Smooth muscle cell (in vitro differentiated cells): ENCODE data around the gene TRABD2B. TPM values are rescaled to one million over a fixed set of nuclear protein-coding genes. Genes with fewer than 3 reads are reported as not detected.

Source experiments
- DNase-seq: peaks from one replicate; lab custom pipeline; 2025; ENCODE audit not compliant: unreplicated experiment; lab: John Stamatoyannopoulos, UW
- H2AFZ ChIP-seq: fragments of 200-600 bp; sonication (generic); 2 replicates; pipeline ENCODE4 v1.6.0; 2016; ENCODE audit warnings: antibody characterized with exemption, low read depth, mild to moderate bottlenecking
- H3F3A ChIP-seq: fragments of 200-600 bp; sonication (generic); 2 replicates; pipeline ENCODE4 v1.6.0; 2017; ENCODE audit warnings: antibody characterized with exemption, low read depth
- H3K27ac ChIP-seq: fragments of 200-600 bp; sonication (generic); 2 replicates; pipeline ENCODE4 v1.5.1; 2016; ENCODE audit warnings: low read depth, mild to moderate bottlenecking
- H3K27me3 ChIP-seq: fragments of 200-600 bp; sonication (generic); 2 replicates; pipeline ENCODE4 v1.6.1; 2016; ENCODE audit warnings: low read depth, mild to moderate bottlenecking
- H3K36me3 ChIP-seq: fragments of 200-600 bp; sonication (generic); 2 replicates; pipeline ENCODE4 v1.5.1; 2016; ENCODE audit warnings: low read depth
- H3K4me1 ChIP-seq: fragments of 200-600 bp; sonication (generic); 2 replicates; pipeline ENCODE4 v1.5.1; 2016; ENCODE audit warnings: low read depth
- H3K4me2 ChIP-seq: fragments of 200-600 bp; sonication (generic); 2 replicates; pipeline ENCODE4 v1.6.0; 2016; ENCODE audit warnings: mild to moderate bottlenecking
- H3K4me3 ChIP-seq: fragments of 200-600 bp; sonication (generic); 2 replicates; pipeline ENCODE4 v1.5.1; 2016; ENCODE audit warnings: mild to moderate bottlenecking
- H3K79me2 ChIP-seq: fragments of 200-600 bp; sonication (generic); 2 replicates; pipeline ENCODE4 v1.6.0; 2016; ENCODE audit warnings: low read depth, mild to moderate bottlenecking
- H3K9ac ChIP-seq: fragments of 200-600 bp; sonication (generic); 2 replicates; pipeline ENCODE4 v1.6.0; 2016; ENCODE audit warnings: low read depth
- H3K9me3 ChIP-seq: fragments of 200-600 bp; sonication (generic); replicated peaks from 2 replicates; pipeline ENCODE4 v1.5.1; 2016; ENCODE audit warnings: low read depth
- H4K20me1 ChIP-seq: fragments of 200-600 bp; sonication (generic); 2 replicates; pipeline ENCODE4 v1.6.0; 2016; ENCODE audit warnings: low read depth
- CTCF ChIP-seq: fragments of 200-600 bp; sonication (generic); IDR thresholded peaks from 2 replicates; pipeline ENCODE4 v1.5.1; 2017; ENCODE audit warnings: borderline replicate concordance, mild to moderate bottlenecking, antibody characterized with exemption; ENCODE audit not compliant: insufficient read depth, poor library complexity, severe bottlenecking
- WGBS: methylation state at CpG from one replicate; pipeline ENCODE4 v1.1.7; 2016; ENCODE audit warnings: low lambda C conversion rate; 5-methylcytosine and 5-hydroxymethylcytosine counted together
- polyA plus RNA-seq: library from polyadenylated mRNA; unstranded; fragments of >200 nt; fragmentation: Nextera tagmentation; extraction: Ambion mirVana; gene quantifications from 2 replicates; pipeline ENCODE4 v1.2.1, GENCODE V29; 2016
- total RNA-seq: library from RNA; depleted of rRNA; stranded (reverse); fragments of >200 nt; gene quantifications from 2 replicates; pipeline ENCODE4 v1.2.3, GENCODE V29; 2014

TRABD2B gene
- total and polyA plus RNA-seq, 2 experiments from 2014 or later, result 0.94 to 4.9 TPM

- no peaks in the 10 kb centered on the region for H3K27me3 ChIP-seq
- H3K9ac ChIP-seq, result no peak overlapping the region
- no peak for TF ChIP-seq CTCF
- peaks cover 68% of the 10 kb centered on the region for H4K20me1 ChIP-seq
- H3K79me2 ChIP-seq, result peaks cover 9% of the 10 kb centered on the region
- no peak overlapping the region for H3K4me2 ChIP-seq
- H2AFZ ChIP-seq, result no peak overlapping the region
- H3F3A ChIP-seq, result no peaks in the 10 kb centered on the region
- no peaks in the 10 kb centered on the region for H3K4me1 ChIP-seq
- DNase-seq, result no peak
- 95% methylated on average over 2 of the region's 2 CpGs for WGBS
- H3K27ac ChIP-seq, result no peak overlapping the region
- no peak overlapping the region for H3K4me3 ChIP-seq
- no peaks in the 10 kb centered on the region for H3K36me3 ChIP-seq
- H3K9me3 ChIP-seq, result no peaks in the 10 kb centered on the region
Measured at GRCh38 chr1:47971385-47972160, 25.6 kb downstream of the TRABD2B start.

GRCh38 chr1:47970882-47971281 lies 26.3 kb downstream of the TRABD2B start:
- Histone ChIP-seq H3K79me2 (peaks cover 9% of the 10 kb centered on the region), H4K20me1 (peaks cover 68% of the 10 kb centered on the region)

GRCh38 chr1:47969478-47969877 lies 27.7 kb downstream of the TRABD2B start:
- Histone ChIP-seq H3K79me2 (peaks cover 9% of the 10 kb centered on the region), H3K4me3 (no peak overlapping the region), H3K36me3 (no peaks in the 10 kb centered on the region), H3F3A (no peaks in the 10 kb centered on the region), H3K9ac (no peak overlapping the region), H2AFZ (no peak overlapping the region), H3K9me3 (no peaks in the 10 kb centered on the region), H3K27me3 (no peaks in the 10 kb centered on the region), H3K4me2 (no peak overlapping the region), H4K20me1 (peaks cover 63% of the 10 kb centered on the region), H3K27ac (no peak overlapping the region), H3K4me1 (no peaks in the 10 kb centered on the region)
- TF ChIP-seq CTCF, result no peak
- 92% methylated on average over 3 of the region's 3 CpGs for WGBS
- no peak for DNase-seq

More at GRCh38 chr1:47970882-47971281, 26.3 kb downstream of the TRABD2B start:
- H3K27me3 ChIP-seq, result no peaks in the 10 kb centered on the region
- 89% methylated on average over 3 of the region's 3 CpGs for WGBS
- no peak for DNase-seq
- no peaks in the 10 kb centered on the region for H3K4me1 ChIP-seq
- no peaks in the 10 kb centered on the region for H3K9me3 ChIP-seq
- no peaks in the 10 kb centered on the region for H3F3A ChIP-seq
- H3K9ac ChIP-seq, result no peak overlapping the region
- no peak overlapping the region for H3K27ac ChIP-seq
- no peak overlapping the region for H3K4me3 ChIP-seq
- H3K4me2 ChIP-seq, result no peak overlapping the region
- H3K36me3 ChIP-seq, result no peaks in the 10 kb centered on the region
- no peak overlapping the region for H2AFZ ChIP-seq
- TF ChIP-seq CTCF, result no peak

GRCh38 chr1:47968556-47968888 lies 28.7 kb downstream of the TRABD2B start:
- 98% methylated on average over 3 of the region's 3 CpGs for WGBS
- no peaks in the 10 kb centered on the region for H3F3A ChIP-seq
- no peak overlapping the region for H3K4me2 ChIP-seq
- no peaks in the 10 kb centered on the region for H3K27me3 ChIP-seq
- no peaks in the 10 kb centered on the region for H3K9me3 ChIP-seq
- H3K4me1 ChIP-seq, result no peaks in the 10 kb centered on the region
- H3K79me2 ChIP-seq, result peaks cover 9% of the 10 kb centered on the region
- DNase-seq, result no peak
- no peak overlapping the region for H3K9ac ChIP-seq
- no peaks in the 10 kb centered on the region for H3K36me3 ChIP-seq
- no peak for TF ChIP-seq CTCF
- H4K20me1 ChIP-seq, result peaks cover 62% of the 10 kb centered on the region
- H2AFZ ChIP-seq, result no peak overlapping the region
- no peak overlapping the region for H3K4me3 ChIP-seq
- no peak overlapping the region for H3K27ac ChIP-seq
